Panc1 (cell line): ENCODE measurements around the gene ZCRB1. TPM values are rescaled to one million over a fixed set of nuclear protein-coding genes. Genes with fewer than 3 reads are reported as not detected.

Source experiments
- ATAC-seq: fragments of 200-7000 bp; cut with Tn5 transposase; 2 replicates; pipeline ENCODE4 v1.9.1; 2020; ENCODE audit warnings: mild to moderate bottlenecking, moderate library complexity
- BruUV-seq: library from RNA; stranded (reverse); fragments of 400-500 nt; replicated peaks from 2 replicates; lab custom pipeline; 2021; lab: Mats Ljungman, UMichigan
- CTCF ChIA-PET: fragments of 300-600 bp; sonication (Branson Sonifier 250); formaldehyde crosslinking; loops from one replicate; lab custom pipeline; 2022; ENCODE audit warnings: antibody characterized with exemption; lab: Charles Lee
- POLR2A ChIA-PET: fragments of 300-600 bp; sonication (Branson Sonifier 250); formaldehyde crosslinking; loops from one replicate; lab custom pipeline; 2022; ENCODE audit warnings: antibody characterized with exemption; lab: Charles Lee
- DNase-seq: peaks from one replicate; pipeline ENCODE4 v3.0.0-alpha.2; 2010; ENCODE audit warnings: low read depth, low spot score
- H3K27ac ChIP-seq: 2 replicates; pipeline ENCODE4 v1.5.1; 2011; ENCODE audit warnings: mild to moderate bottlenecking, low read length, inconsistent platforms
- H3K27me3 ChIP-seq: fragments of 200-500 bp; sonication (Bioruptor generic); 2 replicates; pipeline ENCODE4 v1.6.0; 2014; ENCODE audit warnings: low read length, inconsistent platforms; ENCODE audit not compliant: control insufficient read depth, insufficient read depth
- H3K36me3 ChIP-seq: fragments of 200-500 bp; sonication (Bioruptor generic); 2 replicates; pipeline ENCODE4 v1.5.1; 2014; ENCODE audit warnings: inconsistent platforms, mild to moderate bottlenecking, low read length, moderate library complexity; ENCODE audit not compliant: control insufficient read depth, insufficient read depth
- H3K4me1 ChIP-seq: 2 replicates; pipeline ENCODE4 v1.5.1; 2011; ENCODE audit warnings: inconsistent platforms, mild to moderate bottlenecking, low read length, moderate library complexity; ENCODE audit not compliant: control insufficient read depth, insufficient read depth
- H3K4me3 ChIP-seq, 2 experiments: 2 replicates each; pipeline ENCODE4 v1.5.1; 2011 to 2012; ENCODE audit warnings: low read depth in 2 of 2, low read length in 2 of 2, mild to moderate bottlenecking in 2 of 2, inconsistent platforms in 1 of 2, moderate library complexity in 1 of 2
- H3K9me3 ChIP-seq: fragments of 200-500 bp; sonication (Bioruptor generic); 2 replicates; pipeline ENCODE4 v1.5.1; 2014; ENCODE audit warnings: low read depth, mild to moderate bottlenecking, inconsistent platforms, low read length, moderate library complexity; ENCODE audit not compliant: control insufficient read depth, insufficient read depth
- CTCF ChIP-seq: fragments of 450-650 bp; IDR thresholded peaks from 2 replicates; pipeline ENCODE4 v1.5.1; 2017; ENCODE audit warnings: mild to moderate bottlenecking
- POLR2AphosphoS5 ChIP-seq: IDR thresholded peaks from 2 replicates; pipeline ENCODE4 v1.6.1; 2012; ENCODE audit warnings: mild to moderate bottlenecking, low read depth, low read length, moderate library complexity
- REST ChIP-seq, 2 experiments: IDR thresholded peaks; 2 replicates each; pipeline ENCODE4 v1.6.1; 2011 to 2012; ENCODE audit warnings: low read depth in 2 of 2, control low read depth in 1 of 2, low read length in 1 of 2, mild to moderate bottlenecking in 1 of 2, moderate library complexity in 1 of 2; ENCODE audit not compliant: insufficient read depth in 1 of 2
- SIN3A ChIP-seq: IDR thresholded peaks from 2 replicates; pipeline ENCODE4 v1.6.1; 2012; ENCODE audit warnings: low read depth, mild to moderate bottlenecking, low read length, moderate library complexity, borderline replicate concordance; ENCODE audit not compliant: insufficient read depth
- TCF7L2 ChIP-seq: IDR thresholded peaks from 2 replicates; pipeline ENCODE4 v1.6.1; 2011; ENCODE audit warnings: mild to moderate bottlenecking, low read depth, low read length, inconsistent platforms
- in situ Hi-C: cut with HindIII; loops from 2 replicates; pipeline ENCODE4 v1.10.0; 2016; ENCODE audit warnings: low sequenced_read_pairs, low pct_unique_long_range_greater_than_20kb
- intact Hi-C: fragments of 100-400 bp; cut with micrococcal nuclease; formaldehyde crosslinking; loops from one replicate; pipeline ENCODE4 v1.10.0; 2022; ENCODE audit not compliant: unreplicated experiment
- total RNA-seq: library from RNA; stranded (reverse); gene quantifications from one replicate; pipeline ENCODE4 v1.2.1, GENCODE V29; 2021; ENCODE audit not compliant: unreplicated experiment

ZCRB1 gene
- total RNA-seq, 1 experiment from 2014 or later, result 68.8 TPM

- no peak for ATAC-seq
- no TSS peak for BruUV-seq
- ChIA-PET CTCF (no interaction called here), POLR2A (no interaction called here)
- TF ChIP-seq SIN3A (no peak), TCF7L2 (no peak), REST (IDR thresholded peaks at IDR 0.05; ENCODE audit: insufficient read depth in 1 of 2, low read depth in 2 of 2, low read length in 1 of 2) (no peak), POLR2AphosphoS5 (no peak), CTCF (no peak)
- Histone ChIP-seq H3K9me3 (no peaks in the 10 kb centered on the region), H3K4me3 (no peak overlapping the region), H3K27me3 (no peaks in the 10 kb centered on the region), H3K27ac (no peak overlapping the region), H3K36me3 (peaks cover 2% of the 10 kb centered on the region; the same call in 1 of the 2 replicates), H3K4me1 (no peaks in the 10 kb centered on the region)
- in situ Hi-C loops (no loop called here), intact Hi-C loops (no loop called here)
- DNase-seq, result no peak
Observed at GRCh38 chr12:42362647-42363260, 36.9 kb upstream of the ZCRB1 start.

GRCh38 chr12:42361909-42362646 lies 36.2 kb upstream of the ZCRB1 start:
- intact Hi-C loops, result no loop called here
- H3K27me3 ChIP-seq, result no peaks in the 10 kb centered on the region
- peaks cover 2% of the 10 kb centered on the region; the same call in 1 of the 2 replicates for H3K36me3 ChIP-seq
- in situ Hi-C loops, result no loop called here
- H3K9me3 ChIP-seq, result no peaks in the 10 kb centered on the region
- ChIA-PET POLR2A (no interaction called here), CTCF (no interaction called here)
- H3K4me3 ChIP-seq, result no peak overlapping the region
- ATAC-seq (no peak), DNase-seq (no peak)
- no peaks in the 10 kb centered on the region for H3K4me1 ChIP-seq
- no peak overlapping the region for H3K27ac ChIP-seq
- no peak for TF ChIP-seq POLR2AphosphoS5
- TF ChIP-seq TCF7L2, result no peak
- no peak for TF ChIP-seq REST (IDR thresholded peaks at IDR 0.05; ENCODE audit: insufficient read depth in 1 of 2, low read depth in 2 of 2, low read length in 1 of 2)
- TF ChIP-seq CTCF, result no peak
- TF ChIP-seq SIN3A, result no peak
- no TSS peak for BruUV-seq
